ENCODE measurements around the gene CSAD.

CSAD gene

DNA sequence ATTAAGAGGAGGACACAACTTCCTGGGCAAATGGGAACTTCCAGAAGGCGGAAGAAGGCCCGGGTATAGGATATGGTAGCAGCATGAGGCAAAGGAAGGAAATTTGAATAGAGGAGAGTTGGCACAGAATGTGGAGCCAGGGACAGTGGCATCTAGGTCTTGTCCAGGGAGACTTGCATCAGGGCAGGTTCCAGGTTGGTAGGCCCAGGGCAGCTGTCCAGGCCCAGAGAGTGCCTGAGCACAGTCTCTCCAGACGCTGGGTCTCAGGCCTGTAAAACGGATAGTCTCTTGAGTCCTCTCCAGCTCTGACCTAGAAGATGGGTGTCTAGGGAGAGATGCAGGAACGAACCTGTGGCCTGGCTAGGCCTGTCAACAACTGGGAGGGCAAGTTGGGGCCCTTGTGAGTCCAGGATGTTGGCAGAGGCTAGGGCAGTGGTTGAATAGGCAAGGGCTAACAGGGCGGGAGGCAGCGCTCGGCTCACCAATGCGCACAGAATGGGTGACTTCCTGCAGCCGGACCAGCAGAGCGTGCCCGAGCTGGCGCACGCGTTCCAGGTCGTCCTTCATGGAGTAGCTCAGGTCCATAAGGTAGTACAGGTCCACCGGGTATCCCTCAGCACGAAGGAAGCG lies 16.4 kb upstream of the CSAD start:
- Histone ChIP-seq H3K9me2 (replicated peaks; ENCODE audit: insufficient read depth, low read length) (no peaks in the 10 kb centered on the region), H3K79me2 (ENCODE audit: insufficient read depth, low read length) (peaks cover 6% of the 10 kb centered on the region), H3K36me3 (ENCODE audit: low read length) (no peaks in the 10 kb centered on the region; the same call in 1 of the 2 replicates), H3K27me3 (ENCODE audit: low read length) (no peaks in the 10 kb centered on the region), H2AFZ (ENCODE audit: low read depth, low read length, severe bottlenecking) (no peak overlapping the region), H3K4me3 (ENCODE audit: insufficient read depth, low read length, poor library complexity, severe bottlenecking) (no peak overlapping the region), H3K9ac (ENCODE audit: low read length) (peak overlapping the region; percentile 27; the same call in 1 of the 2 replicates), H4K20me1 (ENCODE audit: low read depth, low read length) (no peaks in the 10 kb centered on the region), H3F3A (ENCODE audit: insufficient read depth) (peaks cover 36% of the 10 kb centered on the region), H3K27ac (ENCODE audit: low read depth, low read length) (peak overlapping the region; percentile 96), H3K4me2 (ENCODE audit: low read depth, low read length, poor library complexity, severe bottlenecking) (peak overlapping the region; percentile 46), H3K9me3 (ENCODE audit: insufficient read depth, low read length) (no peaks in the 10 kb centered on the region)
- TF ChIP-seq EZH2phosphoT487 (conservative IDR thresholded peaks at IDR 0.05; ENCODE audit: low read length), result no peak
- TF ChIP-seq, protein P1, sequence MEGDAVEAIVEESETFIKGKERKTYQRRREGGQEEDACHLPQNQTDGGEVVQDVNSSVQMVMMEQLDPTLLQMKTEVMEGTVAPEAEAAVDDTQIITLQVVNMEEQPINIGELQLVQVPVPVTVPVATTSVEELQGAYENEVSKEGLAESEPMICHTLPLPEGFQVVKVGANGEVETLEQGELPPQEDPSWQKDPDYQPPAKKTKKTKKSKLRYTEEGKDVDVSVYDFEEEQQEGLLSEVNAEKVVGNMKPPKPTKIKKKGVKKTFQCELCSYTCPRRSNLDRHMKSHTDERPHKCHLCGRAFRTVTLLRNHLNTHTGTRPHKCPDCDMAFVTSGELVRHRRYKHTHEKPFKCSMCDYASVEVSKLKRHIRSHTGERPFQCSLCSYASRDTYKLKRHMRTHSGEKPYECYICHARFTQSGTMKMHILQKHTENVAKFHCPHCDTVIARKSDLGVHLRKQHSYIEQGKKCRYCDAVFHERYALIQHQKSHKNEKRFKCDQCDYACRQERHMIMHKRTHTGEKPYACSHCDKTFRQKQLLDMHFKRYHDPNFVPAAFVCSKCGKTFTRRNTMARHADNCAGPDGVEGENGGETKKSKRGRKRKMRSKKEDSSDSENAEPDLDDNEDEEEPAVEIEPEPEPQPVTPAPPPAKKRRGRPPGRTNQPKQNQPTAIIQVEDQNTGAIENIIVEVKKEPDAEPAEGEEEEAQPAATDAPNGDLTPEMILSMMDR (IDR thresholded peaks at IDR 0.05; ENCODE audit: insufficient read depth, low read length, poor library complexity, severe bottlenecking), result no peak

DNA sequence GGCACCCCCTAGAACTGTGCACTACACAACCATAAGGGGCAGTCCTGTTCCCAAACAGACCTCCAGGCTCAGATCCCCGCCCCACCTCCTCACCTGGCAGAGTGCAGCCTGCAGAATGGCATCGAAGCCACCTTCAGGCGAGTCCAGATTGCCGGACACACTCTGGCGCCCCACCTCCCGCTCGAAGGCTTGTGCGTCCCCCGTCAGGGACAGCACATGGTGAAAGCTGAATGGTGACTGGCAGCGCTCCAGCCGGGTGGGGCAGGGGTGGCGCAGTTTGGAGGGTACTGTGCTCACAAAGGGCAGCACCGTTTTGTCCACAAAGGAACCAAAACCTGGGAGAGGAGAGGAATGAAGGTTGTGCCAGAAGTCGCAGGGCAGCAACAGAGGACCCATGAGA lies 15.8 kb upstream of the CSAD start:
- H3K79me2 ChIP-seq (ENCODE audit: insufficient read depth, low read length), result peaks cover 2% of the 10 kb centered on the region
- no peaks in the 10 kb centered on the region for H3K9me3 ChIP-seq (ENCODE audit: insufficient read depth, low read length)
- H3K9ac ChIP-seq (ENCODE audit: low read length), result no peak overlapping the region
- H3K4me3 ChIP-seq (ENCODE audit: insufficient read depth, low read length, poor library complexity, severe bottlenecking), result no peak overlapping the region
- H4K20me1 ChIP-seq (ENCODE audit: low read depth, low read length), result no peaks in the 10 kb centered on the region
- H3K27ac ChIP-seq (ENCODE audit: low read depth, low read length), result no peak overlapping the region
- no peak overlapping the region for H2AFZ ChIP-seq (ENCODE audit: low read depth, low read length, severe bottlenecking)
- no peak for TF ChIP-seq EZH2phosphoT487 (conservative IDR thresholded peaks at IDR 0.05; ENCODE audit: low read length)
- TF ChIP-seq, protein P1 (IDR thresholded peaks at IDR 0.05; ENCODE audit: insufficient read depth, low read length, poor library complexity, severe bottlenecking), result no peak
- H3K4me2 ChIP-seq (ENCODE audit: low read depth, low read length, poor library complexity, severe bottlenecking), result no peak overlapping the region
- H3K27me3 ChIP-seq (ENCODE audit: low read length), result no peaks in the 10 kb centered on the region
- H3F3A ChIP-seq (ENCODE audit: insufficient read depth), result peaks cover 30% of the 10 kb centered on the region
- no peaks in the 10 kb centered on the region; the same call in 1 of the 2 replicates for H3K36me3 ChIP-seq (ENCODE audit: low read length)
- H3K9me2 ChIP-seq (replicated peaks; ENCODE audit: insufficient read depth, low read length), result no peaks in the 10 kb centered on the region

DNA sequence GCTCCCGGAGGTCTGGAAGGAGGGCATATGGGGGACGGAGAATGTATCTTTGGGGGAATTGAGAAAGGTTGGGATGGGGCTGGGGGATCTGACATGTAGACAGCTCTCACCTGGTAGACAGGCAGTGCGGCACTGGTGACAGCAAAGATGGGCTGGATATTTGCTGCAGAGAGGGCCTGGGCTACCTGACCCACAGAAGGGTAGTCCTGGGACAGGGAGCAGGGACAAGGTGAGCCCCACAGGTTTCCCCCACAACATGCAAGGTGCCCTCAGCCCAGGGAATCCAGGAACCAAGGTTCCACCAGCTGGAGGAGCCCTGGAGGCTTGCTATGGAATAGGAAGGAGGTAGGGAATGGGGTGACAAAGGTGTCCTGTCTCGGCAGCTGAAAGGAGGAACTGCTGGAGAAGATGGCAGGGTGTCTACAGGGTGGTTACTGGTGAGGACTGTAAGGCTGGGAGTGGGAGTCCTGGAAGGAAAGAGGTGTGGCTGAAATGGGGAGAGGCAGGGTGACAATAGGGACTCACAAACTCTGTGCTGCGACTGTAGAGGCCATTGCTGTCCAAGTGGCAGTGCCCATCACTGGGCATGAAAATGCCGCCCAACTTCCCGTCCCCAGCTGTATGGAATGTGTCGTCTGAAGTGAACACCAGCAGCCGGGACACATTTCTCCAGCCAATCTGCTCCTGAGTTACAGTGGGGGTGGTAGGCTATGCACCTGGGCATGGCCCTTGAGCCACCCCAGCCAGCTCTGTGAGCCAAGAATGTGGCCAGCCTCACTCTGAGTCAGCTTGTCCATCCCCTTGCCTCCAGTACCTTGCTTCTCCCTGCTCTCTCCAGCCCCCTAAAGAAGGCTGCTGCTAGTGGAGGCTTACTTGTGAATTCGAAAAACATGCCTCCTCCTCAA lies 15.0 kb upstream of the CSAD start:
- H3K27me3 ChIP-seq (ENCODE audit: low read length), result no peaks in the 10 kb centered on the region

More for the DNA sequence above, 15.0 kb upstream of the CSAD start:
- Histone ChIP-seq H3F3A (ENCODE audit: insufficient read depth) (peaks cover 24% of the 10 kb centered on the region), H4K20me1 (ENCODE audit: low read depth, low read length) (no peaks in the 10 kb centered on the region), H2AFZ (ENCODE audit: low read depth, low read length, severe bottlenecking) (no peak overlapping the region), H3K9me2 (replicated peaks; ENCODE audit: insufficient read depth, low read length) (no peaks in the 10 kb centered on the region), H3K9ac (ENCODE audit: low read length) (no peak overlapping the region), H3K36me3 (ENCODE audit: low read length) (no peaks in the 10 kb centered on the region; the same call in 1 of the 2 replicates), H3K9me3 (ENCODE audit: insufficient read depth, low read length) (no peaks in the 10 kb centered on the region), H3K4me3 (ENCODE audit: insufficient read depth, low read length, poor library complexity, severe bottlenecking) (no peak overlapping the region), H3K4me2 (ENCODE audit: low read depth, low read length, poor library complexity, severe bottlenecking) (no peak overlapping the region), H3K79me2 (ENCODE audit: insufficient read depth, low read length) (no peaks in the 10 kb centered on the region), H3K27ac (ENCODE audit: low read depth, low read length) (no peak overlapping the region)
- TF ChIP-seq, protein P1 (IDR thresholded peaks at IDR 0.05; ENCODE audit: insufficient read depth, low read length, poor library complexity, severe bottlenecking), result no peak
- TF ChIP-seq EZH2phosphoT487 (conservative IDR thresholded peaks at IDR 0.05; ENCODE audit: low read length), result no peak
